Measurements from ENCODE around the gene STOM.

Gene STOM

GRCh38 chr9:121318631-121319382 lies 51.2 kb downstream of the STOM start:
- no peak for TF ChIP-seq ZNF155 (tag by site-specific recombination; IDR thresholded peaks at IDR 0.05)
- TF ChIP-seq ZNF555 (tag by site-specific recombination; conservative IDR thresholded peaks at IDR 0.05) = no peak
- TF ChIP-seq REST (tag by site-specific recombination; IDR thresholded peaks at IDR 0.05) = peak; percentile 42; the same call in 1 of the 2 replicates
- no peaks in the 10 kb centered on the region for H3K9me3 ChIP-seq (ENCODE audit: control insufficient read depth, insufficient read depth, low read depth, low read length)
- CTCF ChIA-PET = interaction anchor here (0.5 to 7.5 kb wide), 48 partner anchors 9 to 570 kb away, joined by 3 to 236 read pairs (median 8); partner anchors contain the start of genes GSN and RAB14
- POLR2A ChIA-PET = interaction anchor here (0.7 kb wide), 1 partner anchor 180 kb away, joined by 4 read pairs; no protein-coding TSS in a partner anchor
- H3K4me3 ChIP-seq (ENCODE audit: low read depth, low read length) = no peak overlapping the region
- H3K36me3 ChIP-seq (ENCODE audit: control insufficient read depth in 2 of 2, insufficient read depth in 1 of 2, low read length in 2 of 2) = peaks cover 0 to 29% of the 10 kb centered on the region in 2 experiments; a peak in 1 of 3 replicates
- H3K4me1 ChIP-seq (ENCODE audit: control insufficient read depth, insufficient read depth, low read length) = no peaks in the 10 kb centered on the region
- H3K27ac ChIP-seq (ENCODE audit: extremely low read depth, low read depth, low read length) = no peak overlapping the region

GRCh38 chr9:121317737-121318630 lies 52.1 kb downstream of the STOM start:
- CTCF ChIA-PET = interaction anchor here (0.5 to 7.5 kb wide), 18 partner anchors 9 to 1464 kb away, joined by 3 to 236 read pairs (median 8); no protein-coding TSS in a partner anchor

GRCh38 chr9:121316852-121317373 lies 53.1 kb downstream of the STOM start:
- no peaks in the 10 kb centered on the region for H3K4me1 ChIP-seq (ENCODE audit: control insufficient read depth, insufficient read depth, low read length)
- ChIA-PET POLR2A (no interaction called here), CTCF (interaction anchor here (1.0 to 7.5 kb wide), 10 partner anchors 9 to 103 kb away, joined by 3 to 236 read pairs (median 18); no protein-coding TSS in a partner anchor)
- no peaks in the 10 kb centered on the region for H3K9me3 ChIP-seq (ENCODE audit: control insufficient read depth, insufficient read depth, low read depth, low read length)
- H3K4me3 ChIP-seq (ENCODE audit: low read depth, low read length) = no peak overlapping the region
- peaks cover 0 to 44% of the 10 kb centered on the region in 2 experiments; a peak in 1 of 3 replicates for H3K36me3 ChIP-seq (ENCODE audit: control insufficient read depth in 2 of 2, insufficient read depth in 1 of 2, low read length in 2 of 2)
- no peak overlapping the region for H3K27ac ChIP-seq (ENCODE audit: extremely low read depth, low read depth, low read length)
- no peak for TF ChIP-seq ZIC2 (tag by site-specific recombination; IDR thresholded peaks at IDR 0.05)
- no peak for TF ChIP-seq ZNF510 (tag by site-specific recombination; IDR thresholded peaks at IDR 0.05; ENCODE audit: insufficient replicate concordance)
- TF ChIP-seq ZNF626 (tag by site-specific recombination; IDR thresholded peaks at IDR 0.05) = no peak
- no peak for TF ChIP-seq MYNN (tag by site-specific recombination; IDR thresholded peaks at IDR 0.05; ENCODE audit: borderline replicate concordance)
- TF ChIP-seq ZNF629 (tag by site-specific recombination; IDR thresholded peaks at IDR 0.05) = no peak
- no peak for TF ChIP-seq GLIS1 (tag by site-specific recombination; IDR thresholded peaks at IDR 0.05)
- no peak for TF ChIP-seq ZNF214 (tag by site-specific recombination; IDR thresholded peaks at IDR 0.05; ENCODE audit: borderline replicate concordance)
- no peak for TF ChIP-seq ZNF132 (tag by site-specific recombination; IDR thresholded peaks at IDR 0.05; ENCODE audit: borderline replicate concordance)
- TF ChIP-seq ZNF138 (tag by site-specific recombination; IDR thresholded peaks at IDR 0.05; ENCODE audit: borderline replicate concordance) = no peak
- TF ChIP-seq ZNF560 (tag by site-specific recombination; IDR thresholded peaks at IDR 0.05; ENCODE audit: borderline replicate concordance) = no peak
- TF ChIP-seq KLF16 (tag by site-specific recombination; IDR thresholded peaks at IDR 0.05) = no peak
- TF ChIP-seq ZNF658 (tag by site-specific recombination; IDR thresholded peaks at IDR 0.05) = no peak
- no peak for TF ChIP-seq KLF7 (tag by site-specific recombination; IDR thresholded peaks at IDR 0.05; ENCODE audit: borderline replicate concordance)
- no peak for TF ChIP-seq ZNF623 (tag by site-specific recombination; IDR thresholded peaks at IDR 0.05)
- no peak for TF ChIP-seq ZNF146 (tag by site-specific recombination; IDR thresholded peaks at IDR 0.05)
- TF ChIP-seq ZNF48 (tag by site-specific recombination; IDR thresholded peaks at IDR 0.05) = no peak
- no peak for TF ChIP-seq GLI2 (tag by site-specific recombination; IDR thresholded peaks at IDR 0.05; ENCODE audit: borderline replicate concordance, low read depth)
- no peak for TF ChIP-seq ZNF433 (tag by site-specific recombination; IDR thresholded peaks at IDR 0.05; ENCODE audit: low read depth)

More at GRCh38 chr9:121317737-121318630, 52.1 kb downstream of the STOM start:
- POLR2A ChIA-PET = no interaction called here
- Histone ChIP-seq H3K27ac (ENCODE audit: extremely low read depth, low read depth, low read length) (no peak overlapping the region), H3K36me3 (ENCODE audit: control insufficient read depth in 2 of 2, insufficient read depth in 1 of 2, low read length in 2 of 2) (peaks cover 0 to 36% of the 10 kb centered on the region in 2 experiments; a peak in 1 of 3 replicates), H3K9me3 (ENCODE audit: control insufficient read depth, insufficient read depth, low read depth, low read length) (no peaks in the 10 kb centered on the region), H3K4me3 (ENCODE audit: low read depth, low read length) (no peak overlapping the region), H3K4me1 (ENCODE audit: control insufficient read depth, insufficient read depth, low read length) (no peaks in the 10 kb centered on the region)
- TF ChIP-seq ZBTB26 (tag by site-specific recombination; optimal IDR thresholded peaks at IDR 0.05) = no peak
- TF ChIP-seq FEZF1 (tag by site-specific recombination; IDR thresholded peaks at IDR 0.05) = no peak
- no peak for TF ChIP-seq PRDM1 (tag by site-specific recombination; IDR thresholded peaks at IDR 0.05)
- TF ChIP-seq ZNF239 (tag by site-specific recombination; IDR thresholded peaks at IDR 0.05) = no peak
